ENCODE results near the gene CACNA2D2. TPM values are rescaled to one million over a fixed set of nuclear protein-coding genes. Genes with fewer than 3 reads are reported as not detected.
A peak's percentile ranks its signal among the peaks of the same experiment; 100 is the strongest.

The CACNA2D2 gene
- total RNA-seq, 1 donor from 2014 or later: 0.21 TPM

GRCh38 chr3:50354850-50355249 lies 148.6 kb downstream of the CACNA2D2 start:
- DNase-seq (ENCODE audit: low read depth): no peak
- Histone ChIP-seq H3K36me3 (ENCODE audit: control insufficient read depth, insufficient read depth, low read length) (peaks cover 2% of the 10 kb centered on the region), H3K4me3 (ENCODE audit: low read depth, low read length) (no peak overlapping the region), H3K27me3 (ENCODE audit: control insufficient read depth, insufficient read depth, low read length) (no peaks in the 10 kb centered on the region)
- TF ChIP-seq CTCF (IDR thresholded peaks at IDR 0.05; ENCODE audit: insufficient read depth, low read length, poor library complexity, severe bottlenecking): no peak

GRCh38 chr3:50354186-50354764 lies 149.2 kb downstream of the CACNA2D2 start:
- TF ChIP-seq CTCF (IDR thresholded peaks at IDR 0.05; ENCODE audit: insufficient read depth, low read length, poor library complexity, severe bottlenecking): no peak
- Histone ChIP-seq H3K36me3 (ENCODE audit: control insufficient read depth, insufficient read depth, low read length) (peaks cover 2% of the 10 kb centered on the region), H3K27me3 (ENCODE audit: control insufficient read depth, insufficient read depth, low read length) (no peaks in the 10 kb centered on the region)

GRCh38 chr3:50353245-50354004 lies 150.0 kb downstream of the CACNA2D2 start:
- Histone ChIP-seq H3K4me3 (ENCODE audit: low read depth, low read length) (no peak overlapping the region), H3K36me3 (ENCODE audit: control insufficient read depth, insufficient read depth, low read length) (peaks cover 2% of the 10 kb centered on the region), H3K27me3 (ENCODE audit: control insufficient read depth, insufficient read depth, low read length) (no peaks in the 10 kb centered on the region)
- no peak for DNase-seq (ENCODE audit: low read depth)
- TF ChIP-seq CTCF (IDR thresholded peaks at IDR 0.05; ENCODE audit: insufficient read depth, low read length, poor library complexity, severe bottlenecking): no peak

More at GRCh38 chr3:50354186-50354764, 149.2 kb downstream of the CACNA2D2 start:
- DNase-seq (ENCODE audit: low read depth): no peak
- no peak overlapping the region for H3K4me3 ChIP-seq (ENCODE audit: low read depth, low read length)

GRCh38 chr3:50352781-50353180 lies 150.7 kb downstream of the CACNA2D2 start:
- Histone ChIP-seq H3K36me3 (ENCODE audit: control insufficient read depth, insufficient read depth, low read length) (peaks cover 2% of the 10 kb centered on the region), H3K27me3 (ENCODE audit: control insufficient read depth, insufficient read depth, low read length) (no peaks in the 10 kb centered on the region), H3K4me3 (ENCODE audit: low read depth, low read length) (no peak overlapping the region)
- DNase-seq (ENCODE audit: low read depth): no peak
- peak; percentile 32 for TF ChIP-seq CTCF (IDR thresholded peaks at IDR 0.05; ENCODE audit: insufficient read depth, low read length, poor library complexity, severe bottlenecking)

DNA sequence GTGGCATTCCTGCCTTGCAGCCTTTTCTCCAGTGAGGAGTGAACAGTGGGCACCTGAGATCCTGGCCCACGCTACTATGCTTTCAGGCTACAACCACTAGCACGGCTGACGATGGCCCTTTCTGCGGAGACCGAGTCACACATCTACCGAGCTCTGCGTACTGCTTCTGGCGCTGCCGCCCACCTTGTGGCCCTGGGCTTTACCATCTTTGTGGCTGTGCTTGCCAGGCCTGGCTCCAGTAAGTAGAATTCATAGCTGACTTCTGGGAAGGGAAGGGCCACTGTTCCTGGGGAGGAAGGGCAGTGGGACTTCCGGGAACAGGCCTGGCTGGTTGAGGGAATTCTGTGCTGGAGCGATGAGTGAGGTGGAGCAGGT lies 152.1 kb downstream of the CACNA2D2 start:
- TF ChIP-seq CTCF (IDR thresholded peaks at IDR 0.05; ENCODE audit: insufficient read depth, low read length, poor library complexity, severe bottlenecking): no peak
- DNase-seq (ENCODE audit: low read depth): no peak
- H3K4me3 ChIP-seq (ENCODE audit: low read depth, low read length): peak overlapping the region; percentile 78
- H3K36me3 ChIP-seq (ENCODE audit: control insufficient read depth, insufficient read depth, low read length): peaks cover 1% of the 10 kb centered on the region
- H3K27me3 ChIP-seq (ENCODE audit: control insufficient read depth, insufficient read depth, low read length): no peaks in the 10 kb centered on the region

Data from kidney epithelial cell (primary cell).